NCI-H774 (cell line): ENCODE data around the gene TSPAN33.
A peak's percentile ranks its signal among the peaks of the same experiment; 100 is the strongest.

Experiments
- DNase-seq: peaks from one replicate; lab custom pipeline; 2025; lab: John Stamatoyannopoulos, UW

TSPAN33 gene

GRCh38 chr7:129136887-129137642 is 7.4 kb upstream of the TSPAN33 start:
- DNase-seq: no peak

GRCh38 chr7:129143724-129144094 is 798 bp upstream of the TSPAN33 start:
- no peak for DNase-seq

GRCh38 chr7:129144834-129145668 is 544 bp downstream of the TSPAN33 start:
- DNase-seq: no peak

- no peak for DNase-seq
Measured at GRCh38 chr7:129146237-129146979, 1.9 kb downstream of the TSPAN33 start.

- no peak for DNase-seq
Measured at GRCh38 chr7:129147731-129148130, 3.2 kb downstream of the TSPAN33 start.

GRCh38 chr7:129149511-129149910 is 5.0 kb downstream of the TSPAN33 start:
- no peak for DNase-seq

GRCh38 chr7:129150199-129150996 is 5.9 kb downstream of the TSPAN33 start:
- no peak for DNase-seq

- no peak for DNase-seq
Measured at GRCh38 chr7:129157651-129158050, 13.1 kb downstream of the TSPAN33 start.

GRCh38 chr7:129159539-129159938 is 15.0 kb downstream of the TSPAN33 start:
- no peak for DNase-seq

GRCh38 chr7:129160161-129160905 is 15.8 kb downstream of the TSPAN33 start:
- no peak for DNase-seq

GRCh38 chr7:129161524-129162225 is 17.2 kb downstream of the TSPAN33 start:
- DNase-seq: no peak

GRCh38 chr7:129162732-129163131 is 18.2 kb downstream of the TSPAN33 start:
- no peak for DNase-seq

GRCh38 chr7:129163875-129164544 is 19.5 kb downstream of the TSPAN33 start:
- DNase-seq: no peak

GRCh38 chr7:129166745-129167144 is 22.2 kb downstream of the TSPAN33 start:
- no peak for DNase-seq

- DNase-seq: no peak
Measured at GRCh38 chr7:129167817-129168216, 23.3 kb downstream of the TSPAN33 start.

GRCh38 chr7:129168231-129169021 is 23.9 kb downstream of the TSPAN33 start:
- DNase-seq: no peak

GRCh38 chr7:129169171-129169671 is 24.7 kb downstream of the TSPAN33 start:
- peak; percentile 51 for DNase-seq

- DNase-seq: no peak
Measured at GRCh38 chr7:129169686-129170440, 25.4 kb downstream of the TSPAN33 start.
